Uterus (tissue), 2 donors: ENCODE measurements around the gene NPIPB13.
"Not testable (repeated sequence)": the region's sequence is repeated elsewhere in the genome, so short reads cannot be mapped to it uniquely, and the experiment has no call there.

Experiments used
- CTCF ChIP-seq, 4 experiments: fragments of 200-600 bp in 2 of 4; fragments of 450-650 bp in 2 of 4; sonication (generic) in 2 of 4; IDR thresholded peaks; one replicate each; pipeline ENCODE4 v1.5.1; 2016 to 2019; ENCODE audit warnings: antibody characterized with exemption in 4 of 4, mild to moderate bottlenecking in 2 of 4, moderate library complexity in 1 of 4
- POLR2A ChIP-seq, 2 donors: fragments of 450-650 bp; IDR thresholded peaks; one replicate each; pipeline ENCODE4 v1.6.1; 2016; ENCODE audit warnings: antibody characterized with exemption in 2 of 2, mild to moderate bottlenecking in 1 of 2, moderate library complexity in 1 of 2

GRCh38 chr16:30282357-30282756 lies 34.1 kb upstream of the NPIPB13 start:
- TF ChIP-seq CTCF, POLR2A (IDR thresholded peaks at IDR 0.05): not testable (repeated sequence)
